ENCODE measurements around the gene CCL15. TPM values are rescaled to one million over a fixed set of nuclear protein-coding genes. Genes with fewer than 3 reads are reported as not detected.

CCL15 gene
- total RNA-seq, 1 experiment from 2014 or later, result not detected

Other genes with a start within 250 kb of the CCL15 start
- not detected in 2 replicates for gene GAS2L2, start 248.3 kb downstream of the CCL15 start, total RNA-seq (2014; rRNA removed; shearing (Covaris generic))
- not detected in 2 replicates for gene C17orf50, start 240.7 kb downstream of the CCL15 start, total RNA-seq (2014; rRNA removed; shearing (Covaris generic))
- gene MMP28, start 205.9 kb downstream of the CCL15 start, total RNA-seq (2014; rRNA removed; shearing (Covaris generic)), result 0.40 TPM in 1 of 2 replicates, not detected in the other
- 12.1 and 15.9 TPM in 2 replicates for gene TAF15, start 192.1 kb downstream of the CCL15 start, total RNA-seq (2014; rRNA removed; shearing (Covaris generic))
- not detected in 2 replicates for gene HEATR9, start 132.7 kb downstream of the CCL15 start, total RNA-seq (2014; rRNA removed; shearing (Covaris generic))
- gene CCL5, start 121.2 kb downstream of the CCL15 start, total RNA-seq (2014; rRNA removed; shearing (Covaris generic)), result 9.0 and 14.4 TPM in 2 replicates
- gene RDM1, start 70.8 kb downstream of the CCL15 start, total RNA-seq (2014; rRNA removed; shearing (Covaris generic)), result 0.86 and 4.3 TPM in 2 replicates
- not detected in 2 replicates for gene LYZL6, start 57.8 kb downstream of the CCL15 start, total RNA-seq (2014; rRNA removed; shearing (Covaris generic))
- not detected in 2 replicates for gene CCL16, start 20.1 kb downstream of the CCL15 start, total RNA-seq (2014; rRNA removed; shearing (Covaris generic))
- not detected in 2 replicates for gene CCL14, start 14.8 kb downstream of the CCL15 start, total RNA-seq (2014; rRNA removed; shearing (Covaris generic))
- not detected in 2 replicates for gene CCL23, start 16.4 kb upstream of the CCL15 start, total RNA-seq (2014; rRNA removed; shearing (Covaris generic))
- not detected in 2 replicates for gene CCL18, start 62.7 kb upstream of the CCL15 start, total RNA-seq (2014; rRNA removed; shearing (Covaris generic))
- 0.46 TPM in 1 of 2 replicates, not detected in the other for gene CCL3, start 88.6 kb upstream of the CCL15 start, total RNA-seq (2014; rRNA removed; shearing (Covaris generic))
- gene CCL4, start 102.3 kb upstream of the CCL15 start, total RNA-seq (2014; rRNA removed; shearing (Covaris generic)), result not detected in 2 replicates
- not detected in 2 replicates for gene TBC1D3B, start 175.1 kb upstream of the CCL15 start, total RNA-seq (2014; rRNA removed; shearing (Covaris generic))
- 1.7 TPM in 1 of 2 replicates, not detected in the other for gene CCL3L1, start 195.2 kb upstream of the CCL15 start, total RNA-seq (2014; rRNA removed; shearing (Covaris generic))
- 0.63 and 2.9 TPM in 2 replicates for gene CCL4L2, start 209.5 kb upstream of the CCL15 start, total RNA-seq (2014; rRNA removed; shearing (Covaris generic))